ENCODE data around the gene PPCS.

The PPCS gene

DNA sequence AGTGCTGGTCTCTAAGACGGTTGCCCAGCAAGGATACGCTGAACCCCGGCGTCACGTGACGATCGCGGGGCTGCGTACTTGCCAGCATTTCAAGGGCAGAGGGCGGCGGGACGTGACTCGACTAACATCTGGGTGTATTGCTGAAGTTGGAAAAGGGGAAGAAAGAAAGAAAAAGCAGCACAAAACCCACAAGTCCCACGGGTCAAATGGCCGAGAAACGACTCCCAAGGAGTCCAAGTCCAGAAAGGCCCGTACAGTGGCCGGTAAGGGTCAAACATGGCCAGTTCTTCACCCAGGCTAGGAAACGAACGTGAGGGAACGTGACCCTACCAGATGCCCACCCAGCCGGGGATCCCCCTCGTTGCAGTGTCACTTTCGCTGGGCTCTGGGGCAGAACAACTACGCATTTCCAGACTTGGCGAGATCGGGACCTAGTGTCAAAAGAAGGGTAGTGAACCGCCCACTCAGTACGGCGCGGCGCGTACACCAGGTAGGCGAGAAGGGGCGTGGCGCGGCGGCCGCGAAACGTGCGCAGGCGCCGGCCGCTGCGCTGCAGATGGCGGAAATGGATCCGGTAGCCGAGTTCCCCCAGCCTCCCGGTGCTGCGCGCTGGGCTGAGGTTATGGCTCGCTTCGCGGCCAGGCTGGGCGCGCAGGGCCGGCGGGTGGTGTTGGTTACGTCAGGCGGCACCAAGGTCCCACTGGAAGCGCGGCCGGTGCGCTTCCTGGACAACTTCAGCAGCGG is at the start of gene PPCS, which contains the start of gene ZMYND12:
TSS of gene PPCS (plus strand) at position 534 of the 744 bp plus-strand sequence. CDS start at position 557, 23 bp downstream.
TSS of gene ZMYND12 (minus strand) at position 13 of the 744 bp plus-strand sequence. CDS start 25 bp downstream, outside the sequence.
- Histone ChIP-seq H3K36me3 (ENCODE audit: control insufficient read depth, insufficient read depth, low read length) (no peaks in the 10 kb centered on the region), H3K4me3 (ENCODE audit: low read length) (peak within 1 kb of the TSS; percentile 96), H3K4me1 (ENCODE audit: control insufficient read depth, insufficient read depth, low read length) (peaks cover 20% of the 10 kb centered on the region), H3K27me3 (ENCODE audit: control insufficient read depth, insufficient read depth, low read length) (no peaks in the 10 kb centered on the region), H3K9me3 (ENCODE audit: control insufficient read depth, low read length) (no peaks in the 10 kb centered on the region), H3K9ac (ENCODE audit: low read length) (peak within 1 kb of the TSS; percentile 96)

DNA sequence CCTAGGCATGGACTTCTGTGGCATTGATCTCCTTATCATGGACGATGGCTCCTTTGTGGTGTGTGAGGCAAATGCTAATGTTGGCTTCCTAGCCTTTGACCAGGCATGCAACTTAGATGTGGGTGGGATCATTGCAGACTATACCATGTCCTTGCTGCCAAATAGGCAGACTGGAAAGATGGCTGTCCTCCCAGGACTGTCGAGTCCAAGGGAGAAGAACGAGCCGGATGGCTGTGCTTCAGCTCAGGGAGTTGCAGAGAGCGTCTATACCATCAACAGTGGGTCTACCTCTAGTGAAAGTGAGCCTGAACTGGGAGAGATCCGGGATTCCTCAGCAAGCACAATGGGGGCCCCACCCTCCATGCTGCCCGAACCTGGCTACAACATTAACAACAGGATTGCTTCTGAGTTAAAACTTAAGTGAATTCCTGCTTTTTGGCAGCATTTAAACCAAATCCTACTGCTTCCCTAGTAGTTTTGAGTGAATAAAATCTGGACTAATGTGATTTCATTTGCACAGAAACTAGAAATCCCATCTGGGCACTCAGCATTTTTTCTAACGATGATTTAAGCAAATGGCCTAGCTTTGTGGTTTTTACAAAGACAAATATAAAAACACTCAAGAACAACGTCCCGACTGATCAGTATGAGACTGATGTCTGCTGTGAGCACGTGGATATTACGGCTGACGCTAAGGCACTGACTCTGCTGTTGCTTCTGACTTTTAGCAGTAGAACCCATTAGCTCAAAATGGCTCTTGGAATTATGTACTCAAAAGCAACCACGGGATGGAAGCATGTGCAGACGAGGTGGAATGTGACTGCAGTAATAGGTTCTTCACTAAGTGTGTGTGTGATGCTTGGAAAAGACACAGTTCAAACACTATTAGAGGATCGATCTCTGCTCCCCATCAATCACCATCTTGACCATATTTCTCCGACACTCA is 41.5 kb upstream of the PPCS start:
- no peaks in the 10 kb centered on the region for H3K36me3 ChIP-seq (ENCODE audit: control insufficient read depth, insufficient read depth, low read length)
- H3K27me3 ChIP-seq (ENCODE audit: control insufficient read depth, insufficient read depth, low read length) = no peaks in the 10 kb centered on the region
- H3K4me1 ChIP-seq (ENCODE audit: control insufficient read depth, insufficient read depth, low read length) = no peaks in the 10 kb centered on the region
- no peak overlapping the region for H3K9ac ChIP-seq (ENCODE audit: low read length)
- H3K9me3 ChIP-seq (ENCODE audit: control insufficient read depth, low read length) = no peaks in the 10 kb centered on the region
- H3K4me3 ChIP-seq (ENCODE audit: low read length) = no peak overlapping the region

DNA sequence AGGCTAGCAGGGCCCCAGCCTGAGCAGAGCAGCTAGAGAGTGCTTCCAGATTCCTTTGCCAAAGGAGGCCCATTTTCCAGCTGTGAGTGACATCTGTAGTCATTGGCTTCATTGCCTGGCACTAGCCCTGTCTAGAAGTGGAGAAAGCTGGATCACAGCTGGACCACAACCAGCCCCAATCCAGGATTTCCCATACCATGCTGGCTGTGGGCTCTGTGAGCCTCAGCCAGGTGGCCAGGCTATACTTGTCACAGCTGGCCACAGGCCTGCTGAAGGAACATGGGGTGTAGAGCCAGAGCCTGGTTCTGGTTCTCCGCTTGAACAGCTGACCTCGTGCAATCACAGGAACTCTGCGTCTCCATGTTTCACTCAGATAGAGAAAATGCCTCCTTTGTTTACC is 39.2 kb upstream of the PPCS start:
- H3K9ac ChIP-seq (ENCODE audit: low read length) = no peak overlapping the region
- H3K9me3 ChIP-seq (ENCODE audit: control insufficient read depth, low read length) = no peaks in the 10 kb centered on the region
- H3K27me3 ChIP-seq (ENCODE audit: control insufficient read depth, insufficient read depth, low read length) = no peaks in the 10 kb centered on the region

DNA sequence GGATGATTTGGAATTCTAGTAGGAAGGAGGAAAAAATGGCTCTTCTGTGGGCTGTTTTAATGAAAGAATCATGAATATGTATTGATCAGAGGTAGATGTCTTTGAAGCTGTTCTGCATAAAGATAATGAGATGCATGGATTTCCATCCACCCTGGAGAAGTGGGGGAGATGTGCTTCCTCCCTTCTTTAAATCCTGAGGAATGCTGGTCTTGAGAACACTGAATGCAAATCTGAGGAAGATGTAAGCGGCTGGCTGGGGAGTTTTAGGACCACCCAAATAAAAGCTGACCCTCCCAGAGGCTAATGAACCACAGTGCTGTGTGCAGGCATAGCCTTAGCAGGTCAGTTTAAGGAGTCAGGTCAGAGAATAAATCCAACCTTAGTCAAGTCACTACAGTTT is 37.8 kb upstream of the PPCS start:
- Histone ChIP-seq H3K36me3 (ENCODE audit: control insufficient read depth, insufficient read depth, low read length) (no peaks in the 10 kb centered on the region), H3K9ac (ENCODE audit: low read length) (no peak overlapping the region), H3K4me3 (ENCODE audit: low read length) (no peak overlapping the region), H3K4me1 (ENCODE audit: control insufficient read depth, insufficient read depth, low read length) (peaks cover 10% of the 10 kb centered on the region), H3K27me3 (ENCODE audit: control insufficient read depth, insufficient read depth, low read length) (no peaks in the 10 kb centered on the region), H3K9me3 (ENCODE audit: control insufficient read depth, low read length) (no peaks in the 10 kb centered on the region)

More for the DNA sequence above, 39.2 kb upstream of the PPCS start:
- Histone ChIP-seq H3K4me3 (ENCODE audit: low read length) (no peak overlapping the region), H3K36me3 (ENCODE audit: control insufficient read depth, insufficient read depth, low read length) (no peaks in the 10 kb centered on the region), H3K4me1 (ENCODE audit: control insufficient read depth, insufficient read depth, low read length) (peaks cover 10% of the 10 kb centered on the region)

DNA sequence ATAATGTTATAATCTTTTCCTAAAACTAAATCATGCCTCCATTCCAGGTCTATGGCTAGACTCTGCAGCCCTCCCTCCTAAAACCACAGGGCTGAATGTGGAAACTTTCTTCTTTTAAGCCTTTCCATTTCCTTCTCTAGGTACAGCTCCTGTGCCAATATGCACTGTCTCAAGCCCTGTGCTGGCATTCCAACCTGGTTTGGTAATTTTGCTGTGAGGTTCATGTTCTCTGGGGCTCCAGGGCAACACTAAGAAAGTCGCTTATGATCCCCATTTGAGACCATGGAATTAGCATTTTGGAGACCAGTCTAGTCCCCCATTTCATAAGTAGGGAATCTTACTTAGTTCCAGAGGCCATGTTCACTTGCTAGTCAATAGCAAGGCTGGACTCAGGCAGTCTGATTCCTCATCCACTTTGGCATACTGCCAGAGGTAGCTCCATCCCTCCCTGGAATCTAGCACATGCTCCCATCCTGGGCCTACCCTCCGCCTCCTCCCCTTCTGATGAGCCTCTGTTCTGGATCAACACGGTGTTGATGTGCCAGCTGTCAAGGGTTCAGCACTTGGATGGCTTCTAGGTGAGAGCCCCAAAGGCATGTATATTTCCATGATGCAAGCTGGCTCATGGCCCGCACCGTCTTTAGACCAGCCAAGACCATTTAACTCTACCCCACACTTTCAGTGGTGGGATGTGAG is 37.1 kb upstream of the PPCS start:
- H3K9me3 ChIP-seq (ENCODE audit: control insufficient read depth, low read length) = no peaks in the 10 kb centered on the region
- no peak overlapping the region for H3K4me3 ChIP-seq (ENCODE audit: low read length)
- H3K27me3 ChIP-seq (ENCODE audit: control insufficient read depth, insufficient read depth, low read length) = no peaks in the 10 kb centered on the region
- no peaks in the 10 kb centered on the region for H3K36me3 ChIP-seq (ENCODE audit: control insufficient read depth, insufficient read depth, low read length)
- no peak overlapping the region for H3K9ac ChIP-seq (ENCODE audit: low read length)
- peaks cover 10% of the 10 kb centered on the region for H3K4me1 ChIP-seq (ENCODE audit: control insufficient read depth, insufficient read depth, low read length)

DNA sequence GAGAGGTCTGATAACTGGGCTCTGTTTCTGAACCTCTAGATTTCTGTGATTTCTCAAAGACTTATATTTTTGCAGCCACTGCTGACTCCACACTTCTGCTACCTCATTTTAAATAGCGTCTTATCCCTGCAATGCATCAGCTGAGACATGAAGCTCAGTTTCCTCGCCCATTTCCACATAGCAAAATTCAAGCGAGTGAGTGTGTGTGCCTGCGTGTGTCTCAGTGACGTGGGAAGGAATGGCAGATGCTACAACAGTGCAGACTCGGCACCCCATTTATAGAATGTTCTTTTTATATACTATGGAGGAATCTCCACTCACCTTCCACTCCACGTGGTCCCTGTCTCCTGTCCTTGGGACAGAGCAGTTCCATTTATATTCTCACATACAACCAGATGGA is 36.2 kb upstream of the PPCS start:
- H3K27me3 ChIP-seq (ENCODE audit: control insufficient read depth, insufficient read depth, low read length) = no peaks in the 10 kb centered on the region
- H3K4me1 ChIP-seq (ENCODE audit: control insufficient read depth, insufficient read depth, low read length) = peaks cover 10% of the 10 kb centered on the region
- no peak overlapping the region for H3K9ac ChIP-seq (ENCODE audit: low read length)

DNA sequence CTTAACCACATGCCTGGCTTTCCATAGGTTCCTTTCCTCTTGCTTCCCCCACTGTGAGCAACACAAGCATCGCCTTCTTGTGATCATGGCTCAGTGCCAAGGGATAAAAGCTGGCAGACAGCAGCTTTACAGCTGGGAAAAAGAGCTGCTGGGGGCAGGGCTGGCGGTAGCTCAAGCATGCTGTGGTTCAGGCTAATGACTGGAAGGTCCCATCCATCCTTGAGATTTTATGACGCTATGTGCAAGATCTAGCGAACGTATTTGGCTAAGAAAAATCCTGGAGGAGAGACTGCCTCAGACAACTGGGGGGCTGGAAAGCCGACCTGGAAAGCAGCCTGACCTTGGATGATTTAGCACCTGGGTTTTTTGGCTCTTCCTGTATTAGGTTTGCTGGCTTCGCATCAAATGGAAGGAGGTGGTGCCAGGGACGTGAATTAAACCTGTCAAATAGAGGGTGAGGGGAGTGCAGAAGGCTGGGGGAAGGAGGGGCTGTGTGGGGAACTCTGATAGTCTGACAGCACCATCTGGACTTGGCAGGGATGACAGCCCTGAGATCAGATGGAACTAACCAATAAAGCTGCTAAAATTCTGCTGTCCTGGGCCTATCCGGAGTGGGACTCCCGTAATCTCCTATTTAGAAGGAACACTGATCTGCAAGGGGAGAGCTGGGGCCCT is 35.3 kb upstream of the PPCS start:
- Histone ChIP-seq H3K4me3 (ENCODE audit: low read length) (no peak overlapping the region), H3K36me3 (ENCODE audit: control insufficient read depth, insufficient read depth, low read length) (no peaks in the 10 kb centered on the region), H3K27me3 (ENCODE audit: control insufficient read depth, insufficient read depth, low read length) (no peaks in the 10 kb centered on the region), H3K9me3 (ENCODE audit: control insufficient read depth, low read length) (no peaks in the 10 kb centered on the region), H3K4me1 (ENCODE audit: control insufficient read depth, insufficient read depth, low read length) (peaks cover 10% of the 10 kb centered on the region), H3K9ac (ENCODE audit: low read length) (no peak overlapping the region)

More for the DNA sequence above, 36.2 kb upstream of the PPCS start:
- Histone ChIP-seq H3K4me3 (ENCODE audit: low read length) (no peak overlapping the region), H3K9me3 (ENCODE audit: control insufficient read depth, low read length) (no peaks in the 10 kb centered on the region), H3K36me3 (ENCODE audit: control insufficient read depth, insufficient read depth, low read length) (no peaks in the 10 kb centered on the region)

DNA sequence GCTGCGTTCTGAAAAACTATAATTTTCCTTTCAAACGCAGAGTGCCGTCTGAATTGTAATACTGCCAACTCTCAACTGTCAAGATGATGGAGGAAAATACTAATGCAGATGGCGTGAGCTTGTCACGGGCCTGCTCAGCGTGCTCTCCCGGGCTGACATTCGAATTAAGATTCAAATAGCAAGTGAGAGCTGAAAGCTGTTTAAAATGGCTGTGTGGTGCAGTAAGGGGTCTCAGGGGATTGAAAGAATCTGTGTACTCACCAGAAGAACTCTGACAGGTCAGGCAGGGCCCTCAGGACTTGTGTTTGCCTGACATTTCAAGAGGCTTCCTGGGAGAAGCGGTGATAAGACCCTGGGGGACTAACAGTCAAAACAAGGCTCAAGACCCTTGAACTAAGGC is 33.6 kb upstream of the PPCS start:
- Histone ChIP-seq H3K36me3 (ENCODE audit: control insufficient read depth, insufficient read depth, low read length) (no peaks in the 10 kb centered on the region), H3K4me3 (ENCODE audit: low read length) (no peak overlapping the region), H3K9me3 (ENCODE audit: control insufficient read depth, low read length) (no peaks in the 10 kb centered on the region), H3K9ac (ENCODE audit: low read length) (no peak overlapping the region), H3K4me1 (ENCODE audit: control insufficient read depth, insufficient read depth, low read length) (peaks cover 10% of the 10 kb centered on the region), H3K27me3 (ENCODE audit: control insufficient read depth, insufficient read depth, low read length) (no peaks in the 10 kb centered on the region)

DNA sequence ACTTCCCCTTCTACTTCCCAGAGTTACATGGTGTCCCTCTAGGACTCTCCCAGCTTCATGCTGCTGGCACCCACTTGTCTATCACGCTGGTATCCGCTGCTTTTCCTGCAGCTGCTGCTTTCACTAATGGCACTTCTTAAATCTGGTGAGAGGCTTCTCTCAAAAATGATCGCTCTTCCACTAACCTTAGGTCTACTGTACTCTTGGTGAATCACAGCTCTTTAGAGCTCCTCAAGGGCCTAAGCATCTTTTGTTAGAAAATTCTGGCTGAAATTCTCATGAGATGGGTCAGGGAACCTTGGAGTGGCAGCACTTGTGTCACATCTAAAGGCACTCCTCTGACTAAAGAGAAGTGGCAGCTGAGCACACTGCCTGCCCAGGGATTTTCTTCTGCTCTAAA is 32.7 kb upstream of the PPCS start:
- peaks cover 10% of the 10 kb centered on the region for H3K4me1 ChIP-seq (ENCODE audit: control insufficient read depth, insufficient read depth, low read length)
- H3K27me3 ChIP-seq (ENCODE audit: control insufficient read depth, insufficient read depth, low read length) = no peaks in the 10 kb centered on the region
- no peak overlapping the region for H3K9ac ChIP-seq (ENCODE audit: low read length)
- H3K36me3 ChIP-seq (ENCODE audit: control insufficient read depth, insufficient read depth, low read length) = no peaks in the 10 kb centered on the region
- H3K9me3 ChIP-seq (ENCODE audit: control insufficient read depth, low read length) = no peaks in the 10 kb centered on the region
- H3K4me3 ChIP-seq (ENCODE audit: low read length) = no peak overlapping the region

DNA sequence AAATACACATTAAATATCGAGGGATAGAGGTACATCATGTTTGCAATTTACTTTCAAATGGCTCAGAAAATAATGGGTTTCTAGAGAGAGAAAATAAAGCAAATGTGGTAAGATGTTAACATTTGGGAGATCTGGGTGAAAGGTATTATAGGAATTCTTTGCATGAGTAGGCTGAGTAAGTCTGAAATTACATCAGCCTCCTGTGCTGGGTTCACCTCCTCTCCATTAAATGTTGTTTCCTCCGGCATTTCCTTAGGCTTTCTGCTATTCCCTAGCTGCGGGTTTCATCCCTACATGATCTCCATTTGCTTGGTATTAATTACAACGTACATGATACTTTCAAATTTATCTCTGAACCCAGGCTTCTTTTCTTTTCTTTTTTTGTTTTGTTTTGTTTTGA is 32.1 kb upstream of the PPCS start:
- H3K9me3 ChIP-seq (ENCODE audit: control insufficient read depth, low read length) = no peaks in the 10 kb centered on the region
- H3K4me1 ChIP-seq (ENCODE audit: control insufficient read depth, insufficient read depth, low read length) = peaks cover 10% of the 10 kb centered on the region
- H3K36me3 ChIP-seq (ENCODE audit: control insufficient read depth, insufficient read depth, low read length) = no peaks in the 10 kb centered on the region
- no peaks in the 10 kb centered on the region for H3K27me3 ChIP-seq (ENCODE audit: control insufficient read depth, insufficient read depth, low read length)
- no peak overlapping the region for H3K9ac ChIP-seq (ENCODE audit: low read length)
- H3K4me3 ChIP-seq (ENCODE audit: low read length) = no peak overlapping the region

DNA sequence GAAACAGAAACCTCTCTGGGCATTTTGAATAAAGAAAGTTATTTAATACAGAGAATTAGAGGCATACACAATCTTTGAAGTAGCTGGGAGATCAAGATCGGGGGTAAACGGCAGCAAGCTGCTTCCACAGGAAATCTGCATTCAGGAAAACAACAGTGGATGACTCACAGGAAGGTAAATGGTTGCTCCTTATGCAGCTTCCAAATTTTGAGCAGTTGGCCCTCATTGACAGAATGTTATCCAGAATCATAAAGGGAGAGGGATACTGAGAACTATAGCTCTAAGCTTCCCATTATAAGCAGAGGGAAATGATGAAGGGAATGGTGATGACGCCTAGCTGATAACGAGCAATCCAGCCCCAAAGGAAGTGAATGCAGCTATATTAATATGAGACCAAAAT is 29.1 kb upstream of the PPCS start:
- no peaks in the 10 kb centered on the region for H3K27me3 ChIP-seq (ENCODE audit: control insufficient read depth, insufficient read depth, low read length)
- no peak overlapping the region for H3K4me3 ChIP-seq (ENCODE audit: low read length)
- H3K4me1 ChIP-seq (ENCODE audit: control insufficient read depth, insufficient read depth, low read length) = peaks cover 22% of the 10 kb centered on the region
- no peaks in the 10 kb centered on the region for H3K9me3 ChIP-seq (ENCODE audit: control insufficient read depth, low read length)
- H3K36me3 ChIP-seq (ENCODE audit: control insufficient read depth, insufficient read depth, low read length) = no peaks in the 10 kb centered on the region
- H3K9ac ChIP-seq (ENCODE audit: low read length) = no peak overlapping the region

Data from mucosa of stomach (tissue), 1 donor.